ENCODE measurements around the gene CPAMD8. TPM values are rescaled to one million over a fixed set of nuclear protein-coding genes. Genes with fewer than 3 reads are reported as not detected.

The CPAMD8 gene
- total RNA-seq, 1 experiment from 2014 or later: 0.20 TPM

DNA sequence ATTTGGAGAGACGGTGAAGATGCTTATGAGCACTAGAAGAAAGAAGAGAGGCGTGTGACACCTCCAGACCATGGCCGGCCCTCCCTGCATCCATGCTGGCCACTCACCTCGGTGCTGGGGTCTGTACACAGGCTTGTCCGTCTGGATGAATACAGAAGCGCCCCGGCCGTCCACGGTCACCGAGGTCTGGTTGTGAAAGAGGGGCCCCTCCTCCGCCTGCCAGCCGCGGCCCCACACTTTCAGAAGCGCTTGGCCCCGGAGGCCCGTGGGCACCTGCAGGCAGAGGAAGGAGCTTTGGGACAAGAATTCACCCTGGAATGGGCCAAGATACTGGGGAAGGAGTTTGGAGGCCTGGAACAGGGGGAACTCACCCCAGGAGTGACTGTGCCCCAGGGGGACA lies 15.1 kb downstream of the CPAMD8 start:
- H3K79me2 ChIP-seq (ENCODE audit: insufficient read depth, low read length): no peaks in the 10 kb centered on the region

GRCh38 chr19:17006579-17006978 lies 20.0 kb downstream of the CPAMD8 start:
- DNase-seq (ENCODE audit: low read depth, low spot score) (no peak), ATAC-seq (no peak)
- ChIA-PET RAD21 (ENCODE audit: low non-redundant PET in 1 of 2, low total read pairs in 2 of 2, uncharacterized antibody in 2 of 2, unreplicated experiment in 2 of 2) (no interaction called here), CTCF (no interaction called here), POLR2A (no interaction called here)
- Histone ChIP-seq H3K9ac (ENCODE audit: low read length) (no peak overlapping the region), H3K9me2 (ENCODE audit: insufficient read depth) (no peaks in the 10 kb centered on the region), H2AFZ (ENCODE audit: low read depth, low read length, poor library complexity, severe bottlenecking) (no peak overlapping the region), H3K4me3 (replicated peaks in 1 of 2; ENCODE audit: low read depth in 1 of 2, low read length in 2 of 2) (no peak overlapping the region), H3K9me3 (ENCODE audit: control insufficient read depth in 1 of 2, insufficient read depth in 1 of 2, low read depth in 1 of 2, low read length in 2 of 2) (no peaks in the 10 kb centered on the region), H3K27me3 (ENCODE audit: insufficient read depth, low read length) (no peaks in the 10 kb centered on the region; the same call in 1 of the 2 replicates), H3K27ac (ENCODE audit: low read depth, low read length) (no peak overlapping the region), H3K36me3 (ENCODE audit: control insufficient read depth in 1 of 2, insufficient read depth in 2 of 2, low read length in 2 of 2) (no peaks in the 10 kb centered on the region), H3K4me2 (ENCODE audit: low read length) (no peak overlapping the region), H4K20me1 (ENCODE audit: insufficient read depth) (no peaks in the 10 kb centered on the region), H3K79me2 (ENCODE audit: insufficient read depth, low read length) (no peaks in the 10 kb centered on the region), H3K4me1 (ENCODE audit: control insufficient read depth in 1 of 2, insufficient read depth in 2 of 2, low read length in 2 of 2) (no peaks in the 10 kb centered on the region)
- intact Hi-C loops (cut with micrococcal nuclease): no loop called here
- TF ChIP-seq RAD21 (IDR thresholded peaks at IDR 0.05; ENCODE audit: low read depth): no peak
- TF ChIP-seq JUND (IDR thresholded peaks at IDR 0.05): no peak
- TF ChIP-seq POLR2A (IDR thresholded peaks at IDR 0.05; ENCODE audit: borderline replicate concordance, extremely low read depth, insufficient read depth, insufficient read length): no peak
- TF ChIP-seq EGR1 (IDR thresholded peaks at IDR 0.05; ENCODE audit: low read depth): no peak
- no peak for TF ChIP-seq FOSL1 (IDR thresholded peaks at IDR 0.05; ENCODE audit: low read depth)
- no peak for TF ChIP-seq TCF7L2 (IDR thresholded peaks at IDR 0.05; ENCODE audit: borderline replicate concordance, extremely low read depth, insufficient read depth, insufficient read length)
- BruUV-seq (replicated peaks): no TSS peak

More for the DNA sequence above, 15.1 kb downstream of the CPAMD8 start:
- Histone ChIP-seq H3K27ac (ENCODE audit: low read depth, low read length) (no peak overlapping the region), H3K9ac (ENCODE audit: low read length) (no peak overlapping the region), H3K27me3 (ENCODE audit: insufficient read depth, low read length) (no peaks in the 10 kb centered on the region; the same call in 1 of the 2 replicates), H4K20me1 (ENCODE audit: insufficient read depth) (no peaks in the 10 kb centered on the region), H3K4me1 (ENCODE audit: control insufficient read depth in 1 of 2, insufficient read depth in 2 of 2, low read length in 2 of 2) (peaks cover 5 to 7% of the 10 kb centered on the region in 2 experiments), H2AFZ (ENCODE audit: low read depth, low read length, poor library complexity, severe bottlenecking) (no peak overlapping the region), H3K9me2 (ENCODE audit: insufficient read depth) (no peaks in the 10 kb centered on the region), H3K4me2 (ENCODE audit: low read length) (no peak overlapping the region), H3K36me3 (ENCODE audit: control insufficient read depth in 1 of 2, insufficient read depth in 2 of 2, low read length in 2 of 2) (no peaks in the 10 kb centered on the region), H3K9me3 (ENCODE audit: control insufficient read depth in 1 of 2, insufficient read depth in 1 of 2, low read depth in 1 of 2, low read length in 2 of 2) (no peaks in the 10 kb centered on the region), H3K4me3 (replicated peaks in 1 of 2; ENCODE audit: low read depth in 1 of 2, low read length in 2 of 2) (no peak overlapping the region)
- no peak for DNase-seq (ENCODE audit: low read depth, low spot score)
- ChIA-PET RAD21 (ENCODE audit: low non-redundant PET in 1 of 2, low total read pairs in 2 of 2, uncharacterized antibody in 2 of 2, unreplicated experiment in 2 of 2) (no interaction called here), CTCF (no interaction called here), POLR2A (no interaction called here)
- ATAC-seq: no peak
- intact Hi-C loops (cut with micrococcal nuclease): no loop called here
- TF ChIP-seq POLR2A (IDR thresholded peaks at IDR 0.05; ENCODE audit: borderline replicate concordance, extremely low read depth, insufficient read depth, insufficient read length) (no peak), ZNF274 (IDR thresholded peaks at IDR 0.05; ENCODE audit: low read depth, low read length) (no peak), EZH2phosphoT487 (IDR thresholded peaks at IDR 0.05; ENCODE audit: borderline replicate concordance) (no peak), ZBTB33 (IDR thresholded peaks at IDR 0.05; ENCODE audit: extremely low read depth, insufficient replicate concordance, low read length) (no peak), EGR1 (IDR thresholded peaks at IDR 0.05; ENCODE audit: low read depth) (no peak), FOSL1 (IDR thresholded peaks at IDR 0.05; ENCODE audit: low read depth) (no peak), SRF (IDR thresholded peaks at IDR 0.05; ENCODE audit: low read depth) (no peak), CBX3 (IDR thresholded peaks at IDR 0.05; ENCODE audit: low read depth) (no peak), SIN3A (IDR thresholded peaks at IDR 0.05; ENCODE audit: low read depth) (no peak)
- BruUV-seq (replicated peaks): no TSS peak
